Choroid plexus epithelial cell (primary cell): ENCODE measurements around the gene P2RY1.

Experiments
- DNase-seq: peaks from one replicate; pipeline ENCODE4 v3.0.0-alpha.2; 2010; ENCODE audit warnings: low read depth
- H3K4me3 ChIP-seq: 2 replicates; pipeline ENCODE4 v1.5.1; 2011; ENCODE audit warnings: low read depth, mild to moderate bottlenecking, control low read depth, low read length, moderate library complexity
- CTCF ChIP-seq: conservative IDR thresholded peaks from 2 replicates; pipeline ENCODE4 v1.5.1; 2011; ENCODE audit warnings: low read depth, mild to moderate bottlenecking, control low read depth, inconsistent platforms, low read length, moderate library complexity

P2RY1 gene

GRCh38 chr3:152817400-152817799 is 17.5 kb upstream of the P2RY1 start:
- H3K4me3 ChIP-seq: no peak overlapping the region
- DNase-seq: no peak
- no peak for TF ChIP-seq CTCF

GRCh38 chr3:152818027-152818426 is 16.9 kb upstream of the P2RY1 start:
- no peak for DNase-seq
- no peak overlapping the region for H3K4me3 ChIP-seq
- TF ChIP-seq CTCF: no peak

GRCh38 chr3:152823173-152823572 is 11.8 kb upstream of the P2RY1 start:
- no peak for TF ChIP-seq CTCF
- H3K4me3 ChIP-seq: no peak overlapping the region
- DNase-seq: no peak

- TF ChIP-seq CTCF: no peak
- DNase-seq: no peak
These were observed 11.2 kb upstream of the P2RY1 start for GRCh38 chr3:152823781-152824180.

GRCh38 chr3:152825566-152825965 is 9.4 kb upstream of the P2RY1 start:
- no peak for DNase-seq
- no peak for TF ChIP-seq CTCF

More at GRCh38 chr3:152823781-152824180, 11.2 kb upstream of the P2RY1 start:
- H3K4me3 ChIP-seq: no peak overlapping the region

GRCh38 chr3:152826476-152826875 is 8.5 kb upstream of the P2RY1 start:
- DNase-seq: no peak

More at GRCh38 chr3:152825566-152825965, 9.4 kb upstream of the P2RY1 start:
- H3K4me3 ChIP-seq: no peak overlapping the region

More at GRCh38 chr3:152826476-152826875, 8.5 kb upstream of the P2RY1 start:
- TF ChIP-seq CTCF: no peak
- H3K4me3 ChIP-seq: no peak overlapping the region
